GM20000 (cell line): ENCODE data around the gene AQP4.

Experiments used
- DNase-seq: peaks from one replicate; pipeline ENCODE4 v3.0.0; 2012; ENCODE audit warnings: low spot score
- TF ChIP-seq, protein P1 (sequence below): IDR thresholded peaks from 2 replicates; pipeline ENCODE4 v1.5.1; 2012; ENCODE audit warnings: mild to moderate bottlenecking, control low read depth; ENCODE audit errors: extremely low read depth, missing control alignments

The AQP4 gene, protein sequence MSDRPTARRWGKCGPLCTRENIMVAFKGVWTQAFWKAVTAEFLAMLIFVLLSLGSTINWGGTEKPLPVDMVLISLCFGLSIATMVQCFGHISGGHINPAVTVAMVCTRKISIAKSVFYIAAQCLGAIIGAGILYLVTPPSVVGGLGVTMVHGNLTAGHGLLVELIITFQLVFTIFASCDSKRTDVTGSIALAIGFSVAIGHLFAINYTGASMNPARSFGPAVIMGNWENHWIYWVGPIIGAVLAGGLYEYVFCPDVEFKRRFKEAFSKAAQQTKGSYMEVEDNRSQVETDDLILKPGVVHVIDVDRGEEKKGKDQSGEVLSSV

DNA sequence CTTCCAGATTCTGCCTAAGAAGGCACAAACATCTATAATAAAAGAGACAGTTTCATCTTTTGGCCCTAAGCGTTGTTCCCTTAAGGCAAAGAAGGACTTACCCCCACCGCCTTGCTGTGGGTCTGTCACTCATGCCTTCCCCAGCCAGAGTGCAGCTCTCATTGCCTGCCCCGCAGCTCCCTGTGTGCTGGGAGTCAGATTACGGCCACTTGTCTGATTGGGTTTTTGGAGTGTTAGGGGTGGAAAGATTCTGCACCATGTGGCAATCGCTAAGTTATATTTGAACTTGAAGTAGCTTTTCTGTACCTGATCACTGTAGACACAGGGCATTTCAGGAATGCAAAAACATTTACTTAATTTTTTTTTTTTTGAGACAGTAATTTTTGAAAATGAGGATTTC is at the start of gene AQP4:
Gene AQP4, minus strand, starts transcription at position 151 of the 400 bp plus-strand sequence. Its CDS starts 18 bp downstream, at position 133.
- TF ChIP-seq, protein P1, sequence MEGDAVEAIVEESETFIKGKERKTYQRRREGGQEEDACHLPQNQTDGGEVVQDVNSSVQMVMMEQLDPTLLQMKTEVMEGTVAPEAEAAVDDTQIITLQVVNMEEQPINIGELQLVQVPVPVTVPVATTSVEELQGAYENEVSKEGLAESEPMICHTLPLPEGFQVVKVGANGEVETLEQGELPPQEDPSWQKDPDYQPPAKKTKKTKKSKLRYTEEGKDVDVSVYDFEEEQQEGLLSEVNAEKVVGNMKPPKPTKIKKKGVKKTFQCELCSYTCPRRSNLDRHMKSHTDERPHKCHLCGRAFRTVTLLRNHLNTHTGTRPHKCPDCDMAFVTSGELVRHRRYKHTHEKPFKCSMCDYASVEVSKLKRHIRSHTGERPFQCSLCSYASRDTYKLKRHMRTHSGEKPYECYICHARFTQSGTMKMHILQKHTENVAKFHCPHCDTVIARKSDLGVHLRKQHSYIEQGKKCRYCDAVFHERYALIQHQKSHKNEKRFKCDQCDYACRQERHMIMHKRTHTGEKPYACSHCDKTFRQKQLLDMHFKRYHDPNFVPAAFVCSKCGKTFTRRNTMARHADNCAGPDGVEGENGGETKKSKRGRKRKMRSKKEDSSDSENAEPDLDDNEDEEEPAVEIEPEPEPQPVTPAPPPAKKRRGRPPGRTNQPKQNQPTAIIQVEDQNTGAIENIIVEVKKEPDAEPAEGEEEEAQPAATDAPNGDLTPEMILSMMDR: no peak
- DNase-seq: no peak

DNA sequence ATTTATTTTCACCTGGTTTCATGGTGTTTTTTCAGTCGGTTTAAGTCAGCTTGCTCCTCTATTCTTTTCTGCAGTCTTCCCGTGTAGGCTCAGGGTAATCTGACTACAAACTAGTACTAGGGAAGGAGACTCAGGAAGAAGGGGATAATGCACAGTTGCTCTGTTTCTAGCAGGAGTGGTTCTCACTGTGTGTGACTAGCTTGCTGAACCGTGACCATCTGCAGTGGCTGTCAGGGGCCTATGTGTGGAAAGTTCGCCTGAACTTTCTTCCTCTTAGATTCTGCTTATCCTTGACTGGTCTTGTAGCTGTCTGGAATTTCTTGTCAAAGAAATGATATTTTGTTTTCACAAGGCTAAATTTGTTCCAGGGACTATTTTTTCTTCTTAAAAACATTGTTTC is 46.3 kb upstream of the AQP4 start:
- TF ChIP-seq, protein P1: no peak
- no peak for DNase-seq

DNA sequence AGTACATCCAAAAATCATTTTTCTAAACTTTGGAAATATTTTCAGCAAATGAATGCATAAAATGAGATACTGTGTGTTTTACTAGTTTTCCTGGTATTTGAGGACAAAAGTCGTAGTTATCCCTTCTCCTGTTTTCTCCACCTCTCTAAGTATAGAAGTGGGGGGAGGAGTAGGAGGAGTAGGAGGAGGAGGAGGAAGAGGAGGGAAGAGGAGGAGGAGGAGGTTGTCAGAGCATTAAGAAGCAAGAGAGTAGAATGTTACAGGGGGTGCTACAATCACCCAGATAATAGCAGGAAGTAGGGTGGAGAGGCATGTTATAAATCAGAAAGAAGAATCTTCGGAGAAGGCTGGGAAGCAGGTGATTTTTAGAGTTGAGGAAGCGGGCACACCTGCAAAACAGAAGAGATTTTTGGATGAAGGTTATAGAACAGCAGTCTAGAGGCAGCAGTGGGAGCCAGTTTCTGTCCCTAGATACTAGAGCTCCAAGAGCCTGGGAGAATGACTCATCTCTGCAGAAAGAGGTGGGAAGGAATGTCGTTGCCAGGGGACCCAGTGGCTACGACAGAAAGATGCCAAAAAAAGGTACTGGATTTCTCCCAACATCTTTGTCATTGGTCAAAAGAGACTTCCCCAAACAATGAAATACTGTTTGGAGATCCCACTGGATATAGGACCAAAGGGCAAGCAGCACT is 44.2 kb upstream of the AQP4 start:
- TF ChIP-seq, protein P1: no peak
- DNase-seq: no peak

DNA sequence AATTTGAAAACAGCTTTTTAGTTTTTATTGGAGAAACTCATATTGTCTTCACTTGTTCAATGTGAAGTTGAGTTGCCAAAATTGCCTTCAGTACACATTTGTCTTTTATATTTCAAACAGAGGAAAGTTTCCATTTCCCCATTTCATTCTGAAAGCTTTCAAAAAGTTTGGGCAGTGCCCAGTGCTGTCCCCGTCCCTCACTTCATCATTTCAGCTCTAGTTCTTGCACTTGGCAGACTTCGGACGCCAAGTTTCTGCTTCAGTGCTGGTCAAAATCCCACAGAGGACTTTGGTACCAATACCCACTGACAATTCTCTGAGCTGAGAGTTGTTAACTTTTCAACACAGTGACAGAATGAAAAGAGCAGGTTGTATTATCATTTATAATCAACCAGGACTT is 43.4 kb upstream of the AQP4 start:
- no peak for DNase-seq
- TF ChIP-seq, protein P1: no peak

DNA sequence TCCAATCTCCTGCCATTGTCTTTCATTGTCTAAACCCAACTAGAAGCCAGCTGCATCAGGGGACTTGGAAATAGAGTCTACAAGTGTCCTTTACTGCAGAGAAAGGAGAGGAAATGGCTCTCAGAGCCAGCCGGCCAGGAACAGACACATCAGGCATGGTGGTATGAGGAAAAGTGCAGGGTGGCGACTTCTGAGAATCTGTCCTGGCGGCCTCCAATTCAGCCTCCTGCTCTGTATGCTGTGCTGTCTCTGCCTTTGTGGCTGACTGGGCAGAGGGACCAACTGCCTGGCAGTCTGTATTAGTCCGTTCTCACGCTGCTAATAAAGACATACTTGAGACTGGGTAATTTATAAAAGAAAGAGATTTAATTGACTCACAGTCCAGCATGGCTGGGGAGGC is 36.8 kb upstream of the AQP4 start:
- TF ChIP-seq, protein P1: no peak
- DNase-seq: no peak

DNA sequence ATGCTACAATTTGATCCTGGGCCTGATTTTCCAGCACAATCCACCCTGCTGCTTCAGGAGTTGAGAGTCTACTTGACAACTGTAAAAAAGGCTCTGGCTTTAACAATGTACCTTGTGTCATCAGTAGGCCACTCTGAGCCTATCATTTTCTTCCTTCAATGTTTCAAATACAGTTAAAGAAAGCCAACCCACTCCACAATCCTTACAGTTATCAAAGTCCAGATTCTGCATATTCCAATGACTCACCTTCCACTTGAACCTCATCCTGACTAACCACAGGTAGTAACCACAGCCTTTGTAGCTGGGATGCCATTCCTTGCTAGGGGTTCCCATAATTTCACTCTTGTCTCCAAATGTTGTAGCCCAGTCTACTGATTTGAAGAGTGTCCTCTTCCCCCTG is 35.5 kb upstream of the AQP4 start:
- no peak for DNase-seq
- TF ChIP-seq, protein P1: no peak

DNA sequence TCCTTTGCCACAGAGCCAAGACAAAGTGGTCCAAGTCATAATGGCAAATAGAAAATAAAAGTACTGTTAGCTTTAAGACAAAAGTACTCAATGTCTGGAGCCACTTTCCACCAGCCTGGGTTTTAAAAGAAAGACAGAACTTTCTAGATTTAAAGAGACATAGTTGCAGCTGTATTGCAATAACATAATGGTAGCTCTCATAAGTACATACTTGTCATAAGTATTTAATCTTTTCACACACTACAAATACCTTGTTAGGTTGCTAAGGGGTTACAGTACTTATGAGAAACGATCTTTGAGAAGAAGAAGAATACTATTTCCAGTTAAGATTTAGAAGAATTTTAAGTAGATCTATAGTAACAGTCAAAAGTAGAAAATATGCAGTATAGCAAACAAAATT is 28.9 kb upstream of the AQP4 start:
- DNase-seq: no peak
- TF ChIP-seq, protein P1: no peak
